ENCODE measurements around the gene NEDD4L.

NEDD4L gene

DNA sequence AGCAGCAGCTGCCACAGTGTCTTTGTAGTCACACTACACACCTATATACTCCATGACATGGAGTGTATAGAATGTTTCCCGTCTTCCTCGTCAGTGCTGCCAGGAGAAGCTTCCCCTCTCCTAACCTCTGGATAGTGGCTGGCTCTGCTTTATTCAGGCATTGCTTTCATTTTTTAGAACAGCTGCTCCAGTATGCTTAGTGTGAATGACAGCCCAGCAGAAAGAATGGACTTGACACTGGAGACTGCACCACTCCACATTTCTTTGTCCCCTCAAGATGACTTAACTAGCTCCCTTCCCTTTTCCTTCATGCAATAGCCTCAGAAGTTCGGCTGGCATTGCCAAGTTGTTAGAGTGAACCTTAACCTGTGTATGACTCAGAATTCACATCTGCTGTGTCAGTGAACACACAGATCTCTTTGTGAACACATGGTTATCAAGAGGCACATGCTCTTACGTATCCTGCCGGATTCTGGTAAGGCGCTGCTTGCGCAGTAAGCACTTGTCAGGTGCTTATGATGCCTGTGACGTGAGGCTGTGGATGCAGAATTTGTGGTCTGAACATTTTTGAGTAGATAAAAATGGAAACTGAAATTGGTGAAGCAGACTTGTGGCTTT lies 73.9 kb downstream of the NEDD4L start:
- no peak for DNase-seq (ENCODE audit: low spot score)
- TF ChIP-seq, protein P1, sequence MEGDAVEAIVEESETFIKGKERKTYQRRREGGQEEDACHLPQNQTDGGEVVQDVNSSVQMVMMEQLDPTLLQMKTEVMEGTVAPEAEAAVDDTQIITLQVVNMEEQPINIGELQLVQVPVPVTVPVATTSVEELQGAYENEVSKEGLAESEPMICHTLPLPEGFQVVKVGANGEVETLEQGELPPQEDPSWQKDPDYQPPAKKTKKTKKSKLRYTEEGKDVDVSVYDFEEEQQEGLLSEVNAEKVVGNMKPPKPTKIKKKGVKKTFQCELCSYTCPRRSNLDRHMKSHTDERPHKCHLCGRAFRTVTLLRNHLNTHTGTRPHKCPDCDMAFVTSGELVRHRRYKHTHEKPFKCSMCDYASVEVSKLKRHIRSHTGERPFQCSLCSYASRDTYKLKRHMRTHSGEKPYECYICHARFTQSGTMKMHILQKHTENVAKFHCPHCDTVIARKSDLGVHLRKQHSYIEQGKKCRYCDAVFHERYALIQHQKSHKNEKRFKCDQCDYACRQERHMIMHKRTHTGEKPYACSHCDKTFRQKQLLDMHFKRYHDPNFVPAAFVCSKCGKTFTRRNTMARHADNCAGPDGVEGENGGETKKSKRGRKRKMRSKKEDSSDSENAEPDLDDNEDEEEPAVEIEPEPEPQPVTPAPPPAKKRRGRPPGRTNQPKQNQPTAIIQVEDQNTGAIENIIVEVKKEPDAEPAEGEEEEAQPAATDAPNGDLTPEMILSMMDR (IDR thresholded peaks at IDR 0.05; ENCODE audit: extremely low read depth, missing control alignments) = no peak

DNA sequence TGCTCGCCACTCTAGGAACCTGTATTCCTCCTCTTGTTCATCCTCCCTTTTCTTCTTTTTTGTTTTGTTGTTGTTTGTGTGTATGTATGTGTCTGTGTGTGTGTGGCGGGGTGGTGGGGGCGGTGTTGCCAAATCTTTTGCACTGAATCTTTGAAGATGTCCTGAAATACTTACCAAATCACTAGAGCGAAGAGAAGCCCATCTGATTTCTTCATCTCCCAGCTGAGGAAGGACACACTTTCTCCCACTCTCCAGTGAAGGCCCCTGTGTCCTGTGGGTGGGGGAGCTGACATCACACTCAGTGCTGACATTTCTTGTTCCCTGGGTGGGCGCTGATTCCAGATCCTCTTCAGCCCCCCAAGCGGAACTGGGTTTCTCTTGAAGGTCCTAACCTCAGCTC lies 74.5 kb downstream of the NEDD4L start:
- no peak for DNase-seq (ENCODE audit: low spot score)
- TF ChIP-seq, protein P1 (IDR thresholded peaks at IDR 0.05; ENCODE audit: extremely low read depth, missing control alignments) = no peak

DNA sequence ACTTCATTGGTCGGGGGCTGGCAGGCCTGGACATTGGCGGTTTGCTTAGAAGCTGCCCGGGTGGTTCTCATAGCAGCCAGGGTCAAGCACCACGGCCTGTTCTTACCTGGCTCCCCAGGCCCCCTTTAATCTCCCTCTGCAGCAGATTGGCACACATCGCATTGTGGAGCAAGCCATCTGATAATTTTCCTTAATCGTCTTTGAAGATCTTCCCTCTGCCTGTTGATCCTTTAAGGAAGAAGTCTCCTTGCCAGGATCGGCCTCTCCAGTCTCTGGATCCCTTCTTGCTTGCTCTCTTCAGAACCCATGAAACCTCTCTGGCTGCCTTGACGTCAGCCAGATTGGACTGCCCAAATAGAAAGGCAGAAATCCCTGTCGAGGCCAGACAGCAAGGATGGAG lies 75.8 kb downstream of the NEDD4L start:
- DNase-seq (ENCODE audit: low spot score) = no peak
- TF ChIP-seq, protein P1 (IDR thresholded peaks at IDR 0.05; ENCODE audit: extremely low read depth, missing control alignments) = no peak

DNA sequence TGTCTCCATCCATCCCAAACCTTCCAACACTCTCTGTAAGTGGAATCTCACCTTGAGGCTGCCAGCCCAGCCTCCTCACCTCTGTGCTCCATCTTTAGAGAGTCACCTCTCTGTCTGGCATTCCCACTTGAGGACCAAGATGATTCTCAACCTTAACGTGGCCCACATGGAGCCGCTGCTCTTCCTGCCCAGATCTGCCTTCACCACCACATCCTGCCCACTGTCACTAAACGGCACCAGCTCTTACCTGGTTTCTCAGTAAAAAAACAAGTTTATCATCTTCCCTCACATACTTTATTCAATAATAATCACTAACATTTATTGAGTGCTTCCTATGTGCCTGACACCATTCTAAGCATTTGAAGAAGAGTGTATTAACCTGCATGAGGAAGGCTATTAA lies 80.4 kb downstream of the NEDD4L start:
- TF ChIP-seq, protein P1 (IDR thresholded peaks at IDR 0.05; ENCODE audit: extremely low read depth, missing control alignments) = no peak
- DNase-seq (ENCODE audit: low spot score) = no peak

DNA sequence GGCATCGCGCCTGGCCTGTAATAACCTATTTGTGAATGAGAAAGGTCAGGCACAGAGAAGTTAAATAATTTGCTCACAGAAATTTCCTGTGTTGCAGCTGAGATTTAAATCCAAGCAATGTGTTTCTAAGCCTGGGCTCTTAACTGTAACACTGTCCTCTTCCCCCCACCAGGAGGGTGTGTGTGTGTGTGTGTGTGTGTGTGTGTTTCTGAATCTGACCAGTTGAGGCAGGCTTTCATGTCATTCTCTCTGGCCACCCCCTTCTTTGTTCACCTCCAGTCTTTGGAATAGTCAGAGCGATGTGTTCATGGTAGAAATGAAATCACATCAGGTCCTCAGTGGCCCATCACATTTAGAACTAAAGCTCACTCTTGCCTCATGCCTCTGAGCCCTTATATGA lies 81.2 kb downstream of the NEDD4L start:
- DNase-seq (ENCODE audit: low spot score) = no peak
- TF ChIP-seq, protein P1 (IDR thresholded peaks at IDR 0.05; ENCODE audit: extremely low read depth, missing control alignments) = no peak

DNA sequence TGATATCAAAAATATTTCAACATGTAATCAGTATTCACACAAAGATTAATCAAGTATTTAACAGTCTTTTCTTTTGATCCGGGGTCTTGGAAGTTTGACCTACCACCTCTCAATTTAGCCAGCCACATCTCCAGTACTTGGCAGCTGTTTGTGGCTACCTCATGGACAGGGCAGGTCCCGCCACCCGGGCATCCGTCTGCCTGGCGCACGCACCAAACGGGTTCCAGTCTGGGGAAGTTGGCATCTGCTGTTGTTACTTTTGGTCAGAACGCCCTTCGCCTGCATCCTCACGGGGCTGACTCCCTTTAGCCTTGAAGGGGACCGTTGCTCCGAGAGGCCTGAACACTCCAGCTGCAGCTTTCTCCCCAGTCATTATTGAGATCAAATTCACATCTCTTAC lies 81.7 kb downstream of the NEDD4L start:
- TF ChIP-seq, protein P1 (IDR thresholded peaks at IDR 0.05; ENCODE audit: extremely low read depth, missing control alignments) = no peak
- DNase-seq (ENCODE audit: low spot score) = no peak

DNA sequence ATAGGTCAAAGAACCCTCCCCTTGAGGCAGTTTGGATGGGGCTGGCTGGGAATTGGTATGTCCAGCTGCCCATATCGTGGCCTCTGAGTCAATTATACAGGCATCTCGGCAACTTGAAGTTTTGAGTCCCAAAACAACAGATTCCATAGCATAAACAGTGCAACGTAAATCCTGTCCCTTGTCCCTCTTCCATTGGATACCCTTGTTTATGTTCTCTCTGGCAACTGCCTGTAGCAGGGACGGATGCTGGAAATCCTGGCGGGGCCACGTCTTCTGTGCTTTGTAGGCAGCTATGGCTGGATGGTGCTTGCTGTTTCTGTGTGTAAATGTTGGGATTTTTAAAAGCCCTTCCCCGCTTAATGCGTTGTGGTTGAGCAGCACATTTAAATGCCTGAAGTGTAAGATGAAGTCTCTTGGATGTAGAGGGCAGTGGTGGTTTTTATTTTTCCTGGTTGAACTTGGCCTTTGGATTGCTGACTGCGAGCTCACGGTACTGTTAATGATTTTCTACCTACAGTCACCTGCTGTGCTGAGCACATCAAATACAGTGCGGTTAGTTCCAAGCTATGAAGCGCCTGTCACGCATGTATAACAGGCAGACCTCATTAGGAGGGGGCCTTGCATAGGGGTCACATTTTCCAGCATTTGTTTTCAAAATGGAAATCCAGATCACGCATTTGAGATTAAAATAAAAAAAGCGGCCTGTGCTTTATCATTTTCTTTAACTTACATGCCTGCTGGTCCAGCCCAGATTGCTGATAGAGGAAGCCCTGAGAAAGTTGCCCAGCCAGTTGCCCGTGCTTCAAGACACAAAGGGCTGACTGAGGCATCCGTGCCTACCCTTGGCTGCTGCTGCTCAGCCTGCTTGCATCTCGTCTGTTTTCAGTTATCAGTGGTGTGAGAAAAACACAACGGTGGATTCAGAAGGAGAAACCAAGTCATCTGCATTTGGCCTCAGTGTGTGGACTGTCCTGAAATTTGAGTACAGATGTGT lies 84.7 kb downstream of the NEDD4L start:
- TF ChIP-seq, protein P1 (IDR thresholded peaks at IDR 0.05; ENCODE audit: extremely low read depth, missing control alignments) = no peak
- DNase-seq (ENCODE audit: low spot score) = no peak

Measured in GM20000 (cell line).